GM23338 (cell line): ENCODE measurements around the gene MRPL28. TPM values are rescaled to one million over a fixed set of nuclear protein-coding genes. Genes with fewer than 3 reads are reported as not detected.

Experiments
- ATAC-seq: fragments of 200-7000 bp; cut with Tn5 transposase; 3 replicates; pipeline ENCODE4 v1.9.1; 2020
- DNase-seq: peaks from one replicate; pipeline ENCODE4 v3.0.0-alpha.2; 2015; ENCODE audit warnings: low spot score
- H2AFZ ChIP-seq: fragments of 200-600 bp; sonication (generic); 2 replicates; pipeline ENCODE4 v1.8.0; 2016; ENCODE audit warnings: antibody characterized with exemption, mild to moderate bottlenecking, moderate library complexity
- H3F3A ChIP-seq: fragments of 200-600 bp; sonication (generic); replicated peaks from 2 replicates; pipeline ENCODE4 v1.8.0; 2017; ENCODE audit warnings: antibody characterized with exemption, mixed run types, low read depth
- H3K27ac ChIP-seq: fragments of 200-600 bp; sonication (generic); 2 replicates; pipeline ENCODE4 v1.6.1; 2016; ENCODE audit warnings: low read depth
- H3K27me3 ChIP-seq: fragments of 200-600 bp; sonication (generic); 2 replicates; pipeline ENCODE4 v1.8.0; 2016; ENCODE audit warnings: mild to moderate bottlenecking, mixed run types, moderate library complexity; ENCODE audit not compliant: insufficient read depth
- H3K36me3 ChIP-seq: fragments of 200-600 bp; sonication (generic); 2 replicates; pipeline ENCODE4 v1.8.0; 2016; ENCODE audit warnings: mild to moderate bottlenecking; ENCODE audit not compliant: insufficient read depth
- H3K4me1 ChIP-seq: fragments of 200-600 bp; sonication (generic); 2 replicates; pipeline ENCODE4 v1.8.0; 2016; ENCODE audit warnings: mild to moderate bottlenecking, moderate library complexity; ENCODE audit not compliant: insufficient read depth
- H3K4me2 ChIP-seq: fragments of 200-600 bp; sonication (generic); 2 replicates; pipeline ENCODE4 v1.7.1; 2017; ENCODE audit warnings: mixed run types
- H3K4me3 ChIP-seq: fragments of 200-600 bp; sonication (generic); 2 replicates; pipeline ENCODE4 v1.6.1; 2016; ENCODE audit warnings: mixed run types
- H3K79me2 ChIP-seq: fragments of 200-600 bp; sonication (generic); replicated peaks from 2 replicates; pipeline ENCODE4 v1.8.0; 2017; ENCODE audit warnings: mild to moderate bottlenecking; ENCODE audit not compliant: insufficient read depth
- H3K9me2 ChIP-seq: fragments of 200-600 bp; sonication (generic); 2 replicates; pipeline ENCODE4 v1.8.0; 2017; ENCODE audit not compliant: insufficient read depth
- H4K20me1 ChIP-seq: fragments of 200-600 bp; sonication (generic); replicated peaks from 2 replicates; pipeline ENCODE4 v1.8.0; 2017; ENCODE audit warnings: mild to moderate bottlenecking; ENCODE audit not compliant: insufficient read depth
- H3K27ac Mint-ChIP-seq: 2 replicates; pipeline ENCODE4 v1.8.0; 2020; ENCODE audit warnings: inconsistent platforms, mild to moderate bottlenecking, moderate library complexity, mixed read lengths
- H3K27me3 Mint-ChIP-seq: 3 replicates; pipeline ENCODE4 v1.8.0; 2022; ENCODE audit warnings: low read depth, mild to moderate bottlenecking, moderate library complexity, mixed read lengths, inconsistent platforms; ENCODE audit not compliant: insufficient read depth, poor library complexity
- H3K36me3 Mint-ChIP-seq: 3 replicates; pipeline ENCODE4 v1.8.0; 2021; ENCODE audit warnings: low read depth, mild to moderate bottlenecking, inconsistent platforms, moderate library complexity, mixed read lengths
- H3K4me1 Mint-ChIP-seq: 3 replicates; pipeline ENCODE4 v1.8.0; 2020; ENCODE audit warnings: mild to moderate bottlenecking, inconsistent platforms, mixed read lengths
- H3K4me3 Mint-ChIP-seq: 3 replicates; pipeline ENCODE4 v1.8.0; 2021; ENCODE audit warnings: moderate library complexity, mild to moderate bottlenecking, inconsistent platforms, mixed read lengths
- H3K9me3 Mint-ChIP-seq: 3 replicates; pipeline ENCODE4 v1.8.0; 2020; ENCODE audit warnings: moderate library complexity, mild to moderate bottlenecking, inconsistent platforms, mixed read lengths
- CREB1 ChIP-seq: fragments of 250-450 bp; sonication (Bioruptor Pico); IDR thresholded peaks from 2 replicates; pipeline ENCODE4 v1.5.0; 2020; ENCODE audit warnings: low read depth, mild to moderate bottlenecking, moderate library complexity
- CTCF ChIP-seq, 2 experiments: fragments of 200-600 bp in 1 of 2; sonication (generic) in 1 of 2; conservative IDR thresholded peaks; 2 replicates each; pipeline versions ENCODE4 v1.5.1 to v1.6.1; 2016 to 2017; ENCODE audit warnings: antibody characterized with exemption in 2 of 2, low read depth in 2 of 2, mild to moderate bottlenecking in 2 of 2, moderate library complexity in 1 of 2
- EZH2 ChIP-seq: fragments of 200-600 bp; sonication (generic); IDR thresholded peaks from one replicate; pipeline ENCODE4 v1.8.0; 2017; ENCODE audit warnings: antibody characterized with exemption, mild to moderate bottlenecking, low read depth; ENCODE audit not compliant: unreplicated experiment
- EZH2phosphoT487 ChIP-seq: fragments of 200-600 bp; sonication (generic); IDR thresholded peaks from one replicate; pipeline ENCODE4 v1.8.1; 2018; ENCODE audit warnings: antibody characterized with exemption; ENCODE audit not compliant: unreplicated experiment
- JUNB ChIP-seq: IDR thresholded peaks from one replicate; pipeline ENCODE4 v1.6.1; 2016; ENCODE audit warnings: antibody characterized with exemption; ENCODE audit not compliant: unreplicated experiment
- NANOG ChIP-seq: IDR thresholded peaks from 2 replicates; pipeline ENCODE4 v1.6.1; 2016; ENCODE audit warnings: antibody characterized with exemption, borderline replicate concordance
- POLR2AphosphoS5 ChIP-seq: IDR thresholded peaks from 2 replicates; pipeline ENCODE4 v1.6.1; 2016; ENCODE audit warnings: antibody characterized with exemption, low read depth
- STAT1 ChIP-seq: IDR thresholded peaks from one replicate; pipeline ENCODE4 v1.6.1; 2016; ENCODE audit warnings: antibody characterized with exemption; ENCODE audit not compliant: unreplicated experiment
- ZNF462 ChIP-seq: fragments of 250-450 bp; sonication (Bioruptor Pico); IDR thresholded peaks from 2 replicates; pipeline ENCODE4 v1.5.0; 2020; ENCODE audit warnings: mild to moderate bottlenecking, moderate library complexity
- polyA plus RNA-seq: library from polyadenylated mRNA; unstranded; fragments of >200 nt; fragmentation: Nextera tagmentation; extraction: Ambion mirVana; gene quantifications from 2 replicates; pipeline ENCODE4 v1.2.1, GENCODE V29; 2016
- total RNA-seq: library from RNA; depleted of rRNA; stranded (reverse); fragments of >200 nt; shearing (Covaris generic); gene quantifications from 2 replicates; pipeline ENCODE4 v1.2.3, GENCODE V29; 2014
- TF ChIP-seq, protein P1 (sequence below): IDR thresholded peaks from 2 replicates; pipeline ENCODE4 v1.6.1; 2016; ENCODE audit warnings: antibody characterized with exemption

MRPL28 gene
- total and polyA plus RNA-seq, 2 experiments from 2014 or later = 135 to 169 TPM

DNA sequence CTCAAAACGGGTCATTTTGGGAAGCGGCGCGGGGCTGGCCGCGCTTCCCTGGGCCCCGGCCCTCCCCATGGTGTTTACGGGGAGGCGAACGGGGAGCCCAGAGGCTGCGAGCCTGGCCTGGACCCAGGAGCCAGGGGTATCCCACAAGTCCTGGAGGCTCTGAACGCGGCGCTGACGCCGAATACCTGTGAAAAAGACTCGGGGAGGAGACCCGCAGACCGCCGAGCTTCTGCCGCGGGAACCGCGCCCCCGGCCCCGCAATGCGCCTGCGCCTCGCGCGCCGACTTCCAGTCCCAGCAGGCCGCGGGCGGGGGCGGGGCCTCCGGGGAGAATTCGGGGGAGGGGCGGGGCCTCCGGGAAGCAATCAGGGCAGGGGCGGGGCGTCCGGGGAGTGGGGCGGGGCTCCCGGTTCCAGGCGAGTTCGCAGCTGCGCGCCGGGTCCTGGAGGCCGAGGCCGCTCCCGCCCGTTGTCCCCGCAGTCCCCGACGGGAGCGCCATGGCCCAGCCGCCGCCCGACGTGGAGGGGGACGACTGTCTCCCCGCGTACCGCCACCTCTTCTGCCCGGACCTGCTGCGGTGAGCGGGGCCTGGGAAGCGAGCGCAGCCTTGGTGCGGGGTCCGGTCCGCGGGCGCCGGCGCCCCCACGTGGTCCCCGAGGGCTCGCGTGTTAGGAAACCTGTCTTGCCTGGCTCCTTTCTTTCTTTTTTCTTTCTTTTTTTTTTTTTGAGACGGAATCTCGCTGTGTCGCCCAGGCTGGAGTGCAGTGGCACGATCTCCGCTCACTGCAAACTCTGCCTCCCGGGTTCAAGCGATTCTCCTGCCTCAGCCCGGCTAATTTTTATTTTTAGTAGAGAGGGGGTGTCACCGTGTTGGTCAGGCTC is 31.4 kb upstream of the MRPL28 start, which contains the start of gene DECR2:
TSS of gene DECR2 (plus strand) at position 418 of the 881 bp plus-strand sequence. CDS start at position 497, 79 bp downstream.
- Histone ChIP-seq H3K27ac (peak within 1 kb of the TSS; percentile 90), H4K20me1 (no peaks in the 10 kb centered on the region; the same call in 1 of the 2 replicates), H3F3A (peaks cover 27% of the 10 kb centered on the region), H3K36me3 (no peaks in the 10 kb centered on the region; the same call in 1 of the 2 replicates), H3K9me2 (no peaks in the 10 kb centered on the region), H3K79me2 (peaks cover 5% of the 10 kb centered on the region; the same call in 1 of the 2 replicates), H3K4me2 (peak within 1 kb of the TSS; percentile 90), H3K27me3 (no peaks in the 10 kb centered on the region), H2AFZ (0 out of 2 replicates have a peak within 1 kb of the TSS, but pooled peaks have one; percentile 43), H3K4me3 (peak within 1 kb of the TSS; percentile 90), H3K4me1 (peaks cover 20% of the 10 kb centered on the region)
- Mint-ChIP-seq H3K4me3 (peak within 1 kb of the TSS; percentile 81), H3K27me3 (peaks cover 24% of the 10 kb centered on the region), H3K9me3 (peaks cover 4% of the 10 kb centered on the region; the same call in 2 of the 3 replicates), H3K27ac (peak within 1 kb of the TSS; percentile 86), H3K36me3 (peaks cover 22% of the 10 kb centered on the region), H3K4me1 (peaks cover 21% of the 10 kb centered on the region)
- no peak for TF ChIP-seq NANOG
- TF ChIP-seq EZH2phosphoT487 = no peak
- TF ChIP-seq ZNF462 (CRISPR knock-in tag) = no peak
- TF ChIP-seq CREB1 (CRISPR knock-in tag) = 0 out of 2 replicates have a peak, but pooled peaks have one; percentile 28
- no peak for TF ChIP-seq STAT1
- TF ChIP-seq CTCF (conservative IDR thresholded peaks at IDR 0.05; ENCODE audit: low read depth in 2 of 2) = peak; percentile 37 to 55; a peak in 3 of 4 replicates
- TF ChIP-seq JUNB = no peak
- TF ChIP-seq, protein P1, sequence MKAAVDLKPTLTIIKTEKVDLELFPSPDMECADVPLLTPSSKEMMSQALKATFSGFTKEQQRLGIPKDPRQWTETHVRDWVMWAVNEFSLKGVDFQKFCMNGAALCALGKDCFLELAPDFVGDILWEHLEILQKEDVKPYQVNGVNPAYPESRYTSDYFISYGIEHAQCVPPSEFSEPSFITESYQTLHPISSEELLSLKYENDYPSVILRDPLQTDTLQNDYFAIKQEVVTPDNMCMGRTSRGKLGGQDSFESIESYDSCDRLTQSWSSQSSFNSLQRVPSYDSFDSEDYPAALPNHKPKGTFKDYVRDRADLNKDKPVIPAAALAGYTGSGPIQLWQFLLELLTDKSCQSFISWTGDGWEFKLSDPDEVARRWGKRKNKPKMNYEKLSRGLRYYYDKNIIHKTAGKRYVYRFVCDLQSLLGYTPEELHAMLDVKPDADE = no peak
- TF ChIP-seq POLR2AphosphoS5 = peak; percentile 76
- no peak for TF ChIP-seq EZH2
- peak; percentile 95 for DNase-seq
- peak; percentile 55 for ATAC-seq
